Breast epithelium (tissue), 3 donors: Measurements from ENCODE around the gene CLCA2.

Source experiments
- CTCF ChIP-seq, 3 donors: fragments of 450-650 bp; IDR thresholded peaks; one replicate each; pipeline ENCODE4 v1.5.1; 2016 to 2017; ENCODE audit warnings: antibody characterized with exemption in 3 of 3, mild to moderate bottlenecking in 3 of 3, moderate library complexity in 3 of 3
- POLR2A ChIP-seq: fragments of 450-650 bp; IDR thresholded peaks from one replicate; pipeline ENCODE4 v1.6.1; 2016; ENCODE audit warnings: antibody characterized with exemption, mild to moderate bottlenecking, moderate library complexity

GRCh38 chr1:86491171-86491950, 67.4 kb downstream of the CLCA2 start:
- TF ChIP-seq CTCF (IDR thresholded peaks at IDR 0.05) = no peak
- TF ChIP-seq POLR2A = no peak
